Gastrocnemius medialis (tissue), 4 donors: ENCODE results near the gene MRPL48.

Experiments used
- CTCF ChIP-seq, 5 experiments: fragments of 450-650 bp in 3 of 5; fragments of 200-600 bp in 2 of 5; sonication (generic) in 2 of 5; IDR thresholded peaks in 4 of 5; conservative IDR thresholded peaks in 1 of 5; 1 replicate in 4 of 5; 2 replicates in 1 of 5; pipeline ENCODE4 v1.5.1; 2016 to 2019; ENCODE audit warnings: antibody characterized with exemption in 5 of 5, mild to moderate bottlenecking in 3 of 5, moderate library complexity in 3 of 5
- POLR2A ChIP-seq, 2 donors: fragments of 450-650 bp; IDR thresholded peaks; one replicate each; pipeline ENCODE4 v1.6.1; 2017; ENCODE audit warnings: antibody characterized with exemption in 2 of 2, mild to moderate bottlenecking in 2 of 2, moderate library complexity in 2 of 2

GRCh38 chr11:73757598-73757997 lies 30.1 kb upstream of the MRPL48 start:
- TF ChIP-seq CTCF (IDR thresholded peaks at IDR 0.05 in 4 of 5, conservative IDR thresholded peaks at IDR 0.05 in 1 of 5) (no peak), POLR2A (IDR thresholded peaks at IDR 0.05) (no peak)
